Measurements from ENCODE around the gene GPRIN2.
"Not testable (repeated sequence)": the region's sequence is repeated elsewhere in the genome, so short reads cannot be mapped to it uniquely, and the experiment has no call there.

DNA sequence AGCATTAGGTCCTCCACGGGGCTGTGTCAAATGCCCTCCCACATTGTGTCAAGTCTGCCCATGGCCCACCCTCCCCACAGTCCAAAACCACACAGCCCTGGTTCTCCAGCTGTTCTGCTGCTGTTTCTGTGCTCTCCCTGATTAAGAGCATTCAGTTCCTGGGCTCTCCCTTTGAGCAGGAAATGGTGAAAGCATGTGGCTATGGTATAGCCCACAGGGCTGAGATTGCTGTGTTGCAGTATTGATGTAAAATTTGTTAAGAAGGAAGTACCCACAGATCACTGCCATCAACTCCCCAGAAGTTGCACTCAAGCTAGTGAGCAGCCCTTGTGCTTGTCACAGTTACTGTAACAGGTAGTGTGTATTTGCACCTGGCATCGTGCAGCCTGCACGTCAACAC, 31.8 kb upstream of the GPRIN2 start:
- TF ChIP-seq POLR2A, EP300 (IDR thresholded peaks at IDR 0.05): not testable (repeated sequence)
- TF ChIP-seq, protein P1, sequence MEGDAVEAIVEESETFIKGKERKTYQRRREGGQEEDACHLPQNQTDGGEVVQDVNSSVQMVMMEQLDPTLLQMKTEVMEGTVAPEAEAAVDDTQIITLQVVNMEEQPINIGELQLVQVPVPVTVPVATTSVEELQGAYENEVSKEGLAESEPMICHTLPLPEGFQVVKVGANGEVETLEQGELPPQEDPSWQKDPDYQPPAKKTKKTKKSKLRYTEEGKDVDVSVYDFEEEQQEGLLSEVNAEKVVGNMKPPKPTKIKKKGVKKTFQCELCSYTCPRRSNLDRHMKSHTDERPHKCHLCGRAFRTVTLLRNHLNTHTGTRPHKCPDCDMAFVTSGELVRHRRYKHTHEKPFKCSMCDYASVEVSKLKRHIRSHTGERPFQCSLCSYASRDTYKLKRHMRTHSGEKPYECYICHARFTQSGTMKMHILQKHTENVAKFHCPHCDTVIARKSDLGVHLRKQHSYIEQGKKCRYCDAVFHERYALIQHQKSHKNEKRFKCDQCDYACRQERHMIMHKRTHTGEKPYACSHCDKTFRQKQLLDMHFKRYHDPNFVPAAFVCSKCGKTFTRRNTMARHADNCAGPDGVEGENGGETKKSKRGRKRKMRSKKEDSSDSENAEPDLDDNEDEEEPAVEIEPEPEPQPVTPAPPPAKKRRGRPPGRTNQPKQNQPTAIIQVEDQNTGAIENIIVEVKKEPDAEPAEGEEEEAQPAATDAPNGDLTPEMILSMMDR (IDR thresholded peaks at IDR 0.05): not testable (repeated sequence)
